SK-N-SH (cell line): ENCODE measurements around the gene RAB6B. TPM values are rescaled to one million over a fixed set of nuclear protein-coding genes. Genes with fewer than 3 reads are reported as not detected.

Experiments used
- CTCF ChIA-PET: fragments of 300-600, 350-600 bp; formaldehyde crosslinking; extraction: SDS; loops from one replicate; lab custom pipeline; 2021; lab: Yijun Ruan, JAX
- POLR2A ChIA-PET: fragments of 350-600 bp; sonication (Branson Sonifier 250); formaldehyde crosslinking; extraction: SDS; loops from one replicate; lab custom pipeline; 2020; ENCODE audit warnings: antibody characterized with exemption, inconsistent platforms; lab: Yijun Ruan, JAX
- DNase-seq: peaks from one replicate; pipeline ENCODE4 v3.0.0; 2012
- H2AFZ ChIP-seq: fragments of 200-600 bp; sonication (generic); 2 replicates; pipeline ENCODE4 v1.8.1; 2016; ENCODE audit warnings: antibody characterized with exemption, mild to moderate bottlenecking, low read depth
- H3F3A ChIP-seq: fragments of 200-600 bp; sonication (generic); replicated peaks from 2 replicates; pipeline ENCODE3; 2016; ENCODE audit warnings: antibody characterized with exemption, mild to moderate bottlenecking; ENCODE audit not compliant: insufficient read depth
- H3K27ac ChIP-seq, 2 experiments: fragments of 200-500 bp in 1 of 2; fragments of 200-600 bp in 1 of 2; sonication (Bioruptor generic) in 1 of 2; sonication (generic), shearing (Covaris generic) in 1 of 2; 2 replicates each; pipeline versions ENCODE4 v1.5.1 to v1.6.1; 2014 to 2016; ENCODE audit warnings: low read depth in 2 of 2, inconsistent platforms in 1 of 2, low read length in 1 of 2, mild to moderate bottlenecking in 1 of 2, mixed read lengths in 1 of 2
- H3K27me3 ChIP-seq: fragments of 200-600 bp; sonication (generic), shearing (Covaris generic); 2 replicates; pipeline ENCODE4 v1.6.1; 2016; ENCODE audit warnings: mixed run types; ENCODE audit not compliant: insufficient read depth
- H3K36me3 ChIP-seq, 2 experiments: fragments of 200-500 bp in 1 of 2; fragments of 200-600 bp in 1 of 2; sonication (Bioruptor generic) in 1 of 2; sonication (generic) in 1 of 2; replicated peaks in 1 of 2; 2 replicates each; pipeline versions ENCODE3 to v1.5.1; 2014 to 2016; ENCODE audit warnings: low read length in 1 of 2, mild to moderate bottlenecking in 1 of 2; ENCODE audit not compliant: insufficient read depth in 2 of 2, control insufficient read depth in 1 of 2
- H3K4me1 ChIP-seq, 2 experiments: fragments of 200-500 bp in 1 of 2; fragments of 200-600 bp in 1 of 2; sonication (Bioruptor generic) in 1 of 2; sonication (generic), shearing (Covaris generic) in 1 of 2; 2 replicates each; pipeline versions ENCODE4 v1.5.1 to v1.6.1; 2014 to 2016; ENCODE audit warnings: low read depth in 1 of 2, low read length in 1 of 2, mixed run types in 1 of 2; ENCODE audit not compliant: insufficient read depth in 2 of 2, control insufficient read depth in 1 of 2
- H3K4me2 ChIP-seq: fragments of 200-600 bp; sonication (generic), shearing (Covaris generic); 2 replicates; pipeline ENCODE4 v1.6.1; 2017; ENCODE audit warnings: mixed run types
- H3K4me3 ChIP-seq, 2 experiments: fragments of 200-500 bp in 1 of 2; fragments of 200-600 bp in 1 of 2; sonication (Bioruptor generic) in 1 of 2; sonication (generic), shearing (Covaris generic) in 1 of 2; 2 replicates each; pipeline versions ENCODE4 v1.5.1 to v1.8.1; 2014 to 2016; ENCODE audit warnings: low read depth in 2 of 2, inconsistent platforms in 1 of 2, low read length in 1 of 2, mild to moderate bottlenecking in 1 of 2, mixed read lengths in 1 of 2, moderate library complexity in 1 of 2
- H3K79me2 ChIP-seq: fragments of 200-600 bp; sonication (generic); 2 replicates; pipeline ENCODE4 v1.8.1; 2017; ENCODE audit warnings: mild to moderate bottlenecking; ENCODE audit not compliant: insufficient read depth
- H3K9ac ChIP-seq: fragments of 200-600 bp; sonication (generic); 2 replicates; pipeline ENCODE4 v1.6.1; 2017; ENCODE audit warnings: mixed run types
- H3K9me2 ChIP-seq: fragments of 200-600 bp; sonication (generic); 2 replicates; pipeline ENCODE4 v1.6.1; 2017; ENCODE audit warnings: mixed run types
- H3K9me3 ChIP-seq: fragments of 200-600 bp; sonication (generic); 2 replicates; pipeline ENCODE4 v1.6.1; 2017; ENCODE audit warnings: mixed run types, mild to moderate bottlenecking, moderate library complexity
- H4K20me1 ChIP-seq: fragments of 200-600 bp; sonication (generic); 2 replicates; pipeline ENCODE4 v1.6.1; 2017; ENCODE audit warnings: mild to moderate bottlenecking, mixed run types; ENCODE audit not compliant: insufficient read depth
- CHD2 ChIP-seq: fragments of 150-350 bp; IDR thresholded peaks from 2 replicates; pipeline ENCODE4 v1.6.1; 2018; ENCODE audit warnings: low read length; ENCODE audit not compliant: partially characterized antibody
- CTCF ChIP-seq: fragments of 200-600 bp; sonication (generic); IDR thresholded peaks from 2 replicates; pipeline ENCODE4 v1.6.1; 2017; ENCODE audit warnings: antibody characterized with exemption, mild to moderate bottlenecking, moderate library complexity
- ELF1 ChIP-seq: IDR thresholded peaks from 2 replicates; pipeline ENCODE4 v1.4.0; 2012
- EP300 ChIP-seq, 2 experiments: IDR thresholded peaks; 2 replicates each; pipeline versions ENCODE4 v1.4.0 to v1.6.1; 2012; ENCODE audit warnings: borderline replicate concordance in 1 of 2, low read depth in 1 of 2, low read length in 1 of 2
- EZH2phosphoT487 ChIP-seq: fragments of 200-600 bp; sonication (generic); IDR thresholded peaks from 2 replicates; pipeline ENCODE4 v1.6.1; 2017; ENCODE audit warnings: low read depth, mixed run types, mild to moderate bottlenecking, antibody characterized with exemption, moderate library complexity, borderline replicate concordance
- FOXM1 ChIP-seq: IDR thresholded peaks from 2 replicates; pipeline ENCODE4 v1.4.0; 2012; ENCODE audit warnings: low read depth, mild to moderate bottlenecking
- GABPA ChIP-seq: IDR thresholded peaks from 2 replicates; pipeline ENCODE4 v1.4.0; 2012; ENCODE audit warnings: low read depth, mild to moderate bottlenecking
- GATA2 ChIP-seq: sonication (generic); formaldehyde crosslinking; IDR thresholded peaks from 2 replicates; pipeline ENCODE4 v1.5.0; 2020; ENCODE audit warnings: mild to moderate bottlenecking, missing genetic modification reagents
- JUND ChIP-seq: IDR thresholded peaks from 2 replicates; pipeline ENCODE4 v1.4.0; 2012
- NRF1 ChIP-seq: IDR thresholded peaks from 2 replicates; pipeline ENCODE4 v1.6.1; 2012; ENCODE audit warnings: low read depth, mild to moderate bottlenecking, low read length
- PBX3 ChIP-seq: IDR thresholded peaks from 2 replicates; pipeline ENCODE4; 2012
- RXRA ChIP-seq: IDR thresholded peaks from 2 replicates; pipeline ENCODE4 v1.4.0; 2012; ENCODE audit warnings: low read depth, mild to moderate bottlenecking, borderline replicate concordance
- TAF1 ChIP-seq: IDR thresholded peaks from 2 replicates; pipeline ENCODE4 v1.6.1; 2012; ENCODE audit warnings: low read depth, mild to moderate bottlenecking, low read length, moderate library complexity, borderline replicate concordance
- WGBS: methylation state at CpG from one replicate; pipeline ENCODE4 v1.1.6; 2017; ENCODE audit warnings: low lambda C conversion rate; 5-methylcytosine and 5-hydroxymethylcytosine counted together
- polyA plus RNA-seq, 3 experiments: library from polyadenylated mRNA; depleted of rRNA; stranded (reverse); fragments of >200 nt; gene quantifications; 2 replicates each; pipeline ENCODE4 v1.2.3, GENCODE V29; 2012

The RAB6B gene
- polyA plus RNA-seq, 1 of the 3 experiments (the other 2 are of a cell fraction), result 9.3 TPM

GRCh38 chr3:133827136-133827535 is 68.5 kb downstream of the RAB6B start:
- DNase-seq, result no peak
- Histone ChIP-seq H3K9me3 (no peaks in the 10 kb centered on the region), H3K4me2 (no peak overlapping the region), H3K27ac (no peak overlapping the region), H3K4me3 (no peak overlapping the region), H3K79me2 (no peaks in the 10 kb centered on the region), H3K36me3 (peaks cover 8 to 19% of the 10 kb centered on the region in 2 experiments), H3K9ac (no peak overlapping the region)
- POLR2A ChIA-PET, result no interaction called here
- TF ChIP-seq ELF1 (no peak), NRF1 (no peak), EP300 (IDR thresholded peaks at IDR 0.05; ENCODE audit: borderline replicate concordance in 1 of 2, low read depth in 1 of 2, low read length in 1 of 2) (no peak), JUND (no peak), TAF1 (no peak), RXRA (no peak), CHD2 (no peak)
- TF ChIP-seq, all 33 proteins: peak for 0
- CTCF ChIA-PET, result interaction anchor here (0.8 to 1.4 kb wide), 4 partner anchors 7 to 386 kb away, joined by 3 to 5 read pairs (median 3); no protein-coding TSS in a partner anchor
- no peaks in the 10 kb centered on the region for H3K9me2 ChIP-seq
- no peaks in the 10 kb centered on the region; a peak in 1 of 4 replicates for H3K4me1 ChIP-seq
- no peaks in the 10 kb centered on the region for H3K27me3 ChIP-seq
- no peak overlapping the region for H2AFZ ChIP-seq
- H4K20me1 ChIP-seq, result no peaks in the 10 kb centered on the region
- H3F3A ChIP-seq, result no peaks in the 10 kb centered on the region
- WGBS, result 31% methylated on average over 1 of the region's 1 CpG

- no peaks in the 10 kb centered on the region for H3K9me2 ChIP-seq
- no peaks in the 10 kb centered on the region for H4K20me1 ChIP-seq
- no peak overlapping the region for H3K4me3 ChIP-seq
- no peaks in the 10 kb centered on the region for H3K79me2 ChIP-seq
- H3K27me3 ChIP-seq, result no peaks in the 10 kb centered on the region
- no peaks in the 10 kb centered on the region; a peak in 1 of 4 replicates for H3K4me1 ChIP-seq
- no peaks in the 10 kb centered on the region for H3K9me3 ChIP-seq
- POLR2A ChIA-PET, result no interaction called here
- DNase-seq, result no peak
- TF ChIP-seq NRF1, result no peak
- H3F3A ChIP-seq, result no peaks in the 10 kb centered on the region
- H3K27ac ChIP-seq, result no peak overlapping the region
- no peak overlapping the region for H2AFZ ChIP-seq
- no peak overlapping the region for H3K9ac ChIP-seq
- no peak overlapping the region for H3K4me2 ChIP-seq
- 89% methylated on average over 12 of the region's 12 CpGs for WGBS
- CTCF ChIA-PET, result no interaction called here
- H3K36me3 ChIP-seq, result peaks cover 8 to 28% of the 10 kb centered on the region in 2 experiments
These were observed 69.5 kb downstream of the RAB6B start for GRCh38 chr3:133825969-133826727.

- no peak overlapping the region for H3K9ac ChIP-seq
- no peak for TF ChIP-seq GABPA
- no peak for TF ChIP-seq FOXM1
- TF ChIP-seq EP300 (IDR thresholded peaks at IDR 0.05; ENCODE audit: borderline replicate concordance in 1 of 2, low read depth in 1 of 2, low read length in 1 of 2), result no peak
- no peak for TF ChIP-seq CTCF
- no peak for TF ChIP-seq GATA2 (CRISPR knock-in tag)
- TF ChIP-seq CHD2, result no peak
- no peak for TF ChIP-seq EZH2phosphoT487
- TF ChIP-seq PBX3, result no peak
- TF ChIP-seq, all 33 proteins: peak for 0
- no peaks in the 10 kb centered on the region for H3K9me2 ChIP-seq
- H3K27ac ChIP-seq, result no peak overlapping the region
- POLR2A ChIA-PET, result no interaction called here
- no peaks in the 10 kb centered on the region for H3K9me3 ChIP-seq
- no peak for DNase-seq
- CTCF ChIA-PET, result no interaction called here
- no peaks in the 10 kb centered on the region; a peak in 1 of 4 replicates for H3K4me1 ChIP-seq
- no peak overlapping the region for H3K4me2 ChIP-seq
- no peak overlapping the region for H3K4me3 ChIP-seq
- H2AFZ ChIP-seq, result no peak overlapping the region
- no peaks in the 10 kb centered on the region for H3F3A ChIP-seq
- WGBS, result 94% methylated on average over 8 of the region's 8 CpGs
- no peaks in the 10 kb centered on the region for H3K27me3 ChIP-seq
- no peaks in the 10 kb centered on the region for H3K79me2 ChIP-seq
- H4K20me1 ChIP-seq, result no peaks in the 10 kb centered on the region
- H3K36me3 ChIP-seq, result peaks cover 18 to 40% of the 10 kb centered on the region in 2 experiments
These were observed 70.7 kb downstream of the RAB6B start for GRCh38 chr3:133824961-133825485.
